Epithelial cell of esophagus (primary cell): ENCODE measurements around the gene ZNF678.

ENCODE experiments used
- DNase-seq: peaks from one replicate; pipeline ENCODE4 v3.0.0; 2010; ENCODE audit warnings: low read depth
- H3K4me3 ChIP-seq: 2 replicates; pipeline ENCODE4 v1.5.1; 2011; ENCODE audit warnings: mild to moderate bottlenecking, low read length, control low read depth
- CTCF ChIP-seq: IDR thresholded peaks from 2 replicates; pipeline ENCODE4 v1.5.1; 2011; ENCODE audit warnings: low read depth, mild to moderate bottlenecking, low read length, control low read depth, inconsistent platforms; ENCODE audit not compliant: insufficient read depth; ENCODE audit errors: missing control alignments

ZNF678 gene

GRCh38 chr1:227563324-227564201 is at the start of gene ZNF678:
Gene ZNF678, plus strand, starts transcription at chr1:227563556. Its CDS starts 87,436 bp downstream, at chr1:227650992.
- peak within 1 kb of the TSS; percentile 61 for H3K4me3 ChIP-seq
- TF ChIP-seq CTCF, result no peak
- DNase-seq, result peak; percentile 94

- no peak for TF ChIP-seq CTCF
- DNase-seq, result no peak
- H3K4me3 ChIP-seq, result no peak overlapping the region
Measured at GRCh38 chr1:227518876-227519275, 44.5 kb upstream of the ZNF678 start.

DNA sequence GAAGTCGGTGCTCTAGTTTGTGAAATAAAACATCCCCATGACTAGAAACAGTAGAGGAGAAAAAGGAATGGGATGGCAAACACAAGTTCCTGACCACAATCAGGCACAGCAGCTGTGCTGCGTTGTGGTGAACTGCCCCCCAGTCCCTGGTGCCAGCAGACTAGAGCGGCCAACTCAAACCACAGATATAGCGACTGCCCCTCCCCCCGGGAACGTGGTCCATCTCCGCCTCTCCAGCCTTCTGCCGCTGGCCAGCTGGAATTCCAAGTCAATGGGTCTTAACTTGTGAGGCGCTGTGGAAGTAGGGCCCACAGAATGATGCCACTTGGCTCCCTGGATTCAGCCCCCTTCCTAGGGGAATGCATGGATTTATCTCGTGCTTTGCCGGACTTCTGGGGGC is 41.6 kb upstream of the ZNF678 start:
- no peak overlapping the region for H3K4me3 ChIP-seq
- DNase-seq, result no peak
- TF ChIP-seq CTCF, result no peak

DNA sequence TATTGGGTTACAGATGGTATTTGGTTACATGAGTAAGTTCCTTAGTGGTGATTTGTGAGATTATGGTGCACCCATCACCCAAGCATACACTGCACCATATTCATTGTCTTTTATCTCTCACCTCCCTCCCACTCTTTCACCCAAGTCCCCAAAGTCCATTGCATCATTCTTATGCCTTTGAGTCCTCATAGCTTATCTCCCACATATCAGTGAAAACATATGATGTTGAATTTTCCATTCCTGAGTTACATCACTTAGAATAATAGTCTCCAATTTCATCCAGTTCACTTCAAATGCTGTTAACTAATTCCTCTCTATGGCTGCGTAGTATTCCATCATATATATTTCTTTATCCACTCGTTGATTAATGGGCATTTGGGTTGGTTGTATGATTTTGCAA is 36.8 kb upstream of the ZNF678 start:
- no peak for TF ChIP-seq CTCF
- no peak for DNase-seq
- no peak overlapping the region for H3K4me3 ChIP-seq

- peak; percentile 11 for DNase-seq
- H3K4me3 ChIP-seq, result no peak overlapping the region
- no peak for TF ChIP-seq CTCF
Measured at GRCh38 chr1:227532019-227532619, 31.2 kb upstream of the ZNF678 start.

- no peak overlapping the region for H3K4me3 ChIP-seq
- TF ChIP-seq CTCF, result no peak
- DNase-seq, result no peak
Measured at GRCh38 chr1:227540170-227541098, 22.9 kb upstream of the ZNF678 start.
